HEK293 (cell line): Measurements from ENCODE around the gene DSCAM.

Experiments
- CTCF ChIP-seq: fragments of 450-650 bp; formaldehyde crosslinking; IDR thresholded peaks from 2 replicates; pipeline ENCODE4 v1.5.1; 2016; ENCODE audit warnings: missing biosample characterization, missing genetic modification characterization
- SETDB1 ChIP-seq: IDR thresholded peaks from one replicate; pipeline ENCODE4 v1.6.1; 2017; ENCODE audit warnings: mild to moderate bottlenecking, low read length, moderate library complexity, mixed read lengths; ENCODE audit not compliant: insufficient read length
- ZNF324 ChIP-seq: fragments of 450-650 bp; formaldehyde crosslinking; IDR thresholded peaks from 2 replicates; pipeline ENCODE4 v1.5.1; 2016; ENCODE audit warnings: missing biosample characterization, missing genetic modification characterization

GRCh38 chr21:40178726-40179125 lies 668.2 kb downstream of the DSCAM start:
- no peak for TF ChIP-seq SETDB1
- TF ChIP-seq ZNF324 (tag by site-specific recombination): no peak
- no peak for TF ChIP-seq CTCF (tag by site-specific recombination)
